UCSD-AML1 (cell line): ENCODE data around the gene SFXN3.

Experiments
- DNase-seq: peaks from one replicate; lab custom pipeline; 2025; ENCODE audit not compliant: unreplicated experiment; lab: John Stamatoyannopoulos, UW

Gene SFXN3

GRCh38 chr10:101071267-101071884 lies 40.3 kb downstream of the SFXN3 start:
- DNase-seq: peak; percentile 57

- DNase-seq: no peak
Observed at GRCh38 chr10:101071885-101072433, 40.9 kb downstream of the SFXN3 start.

- DNase-seq: no peak
Observed at GRCh38 chr10:101072923-101073322, 41.9 kb downstream of the SFXN3 start.

GRCh38 chr10:101073631-101074030 lies 42.6 kb downstream of the SFXN3 start:
- DNase-seq: no peak

- no peak for DNase-seq
Observed at GRCh38 chr10:101075775-101076174, 44.7 kb downstream of the SFXN3 start.

GRCh38 chr10:101076630-101077029 lies 45.6 kb downstream of the SFXN3 start:
- no peak for DNase-seq

- no peak for DNase-seq
Observed at GRCh38 chr10:101079874-101080273, 48.8 kb downstream of the SFXN3 start.

- DNase-seq: no peak
Observed at GRCh38 chr10:101080933-101081931, 50.2 kb downstream of the SFXN3 start.

GRCh38 chr10:101085846-101086245 lies 54.8 kb downstream of the SFXN3 start:
- no peak for DNase-seq

GRCh38 chr10:101087376-101087775 lies 56.3 kb downstream of the SFXN3 start:
- DNase-seq: no peak

GRCh38 chr10:101087965-101088364 lies 56.9 kb downstream of the SFXN3 start:
- no peak for DNase-seq

GRCh38 chr10:101089520-101090299 lies 58.7 kb downstream of the SFXN3 start:
- DNase-seq: no peak

GRCh38 chr10:101090597-101090996 lies 59.6 kb downstream of the SFXN3 start:
- no peak for DNase-seq
